Testis (tissue), 2 donors: ENCODE results near the gene DCN.

Experiments
- CTCF ChIP-seq, 3 experiments: fragments of 450-650 bp in 2 of 3; fragments of 200-600 bp in 1 of 3; sonication (generic) in 1 of 3; IDR thresholded peaks; one replicate each; pipeline ENCODE4 v1.5.1; 2016 to 2019; ENCODE audit warnings: antibody characterized with exemption in 3 of 3, mild to moderate bottlenecking in 2 of 3, moderate library complexity in 1 of 3
- POLR2A ChIP-seq: fragments of 450-650 bp; IDR thresholded peaks from one replicate; pipeline ENCODE4 v1.6.1; 2017; ENCODE audit warnings: antibody characterized with exemption, mild to moderate bottlenecking, moderate library complexity

- TF ChIP-seq CTCF (IDR thresholded peaks at IDR 0.05): no peak
- TF ChIP-seq POLR2A: no peak
Observed at GRCh38 chr12:91104812-91105466, 77.7 kb downstream of the DCN start.
